Activated CD8-positive, alpha-beta memory T cell treated with anti-CD3 and anti-CD28 coated beads, Interleukin-2, amount 50 U/mL, for 48 hours (primary cell): ENCODE data around the gene SPATS2.

Experiments
- DNase-seq: peaks from one replicate; pipeline ENCODE4 v3.0.0-alpha.2; 2020

Gene SPATS2

GRCh38 chr12:49336645-49337584 is 30.3 kb upstream of the SPATS2 start, which contains the start of gene C1QL4:
C1QL4 (minus strand) TSS chr12:49337188; CDS start chr12:49336477, 711 bp downstream.
- DNase-seq = peak; percentile 96

GRCh38 chr12:49338830-49339463 is 28.3 kb upstream of the SPATS2 start:
- no peak for DNase-seq

- DNase-seq = no peak
These were observed 27.8 kb upstream of the SPATS2 start for GRCh38 chr12:49339464-49339861.

GRCh38 chr12:49340095-49340870 is 27.0 kb upstream of the SPATS2 start:
- no peak for DNase-seq

- DNase-seq = no peak
These were observed 26.1 kb upstream of the SPATS2 start for GRCh38 chr12:49340971-49341776.

- DNase-seq = no peak
These were observed 25.5 kb upstream of the SPATS2 start for GRCh38 chr12:49341777-49342065.

- DNase-seq = peak; percentile 96
These were observed 25.0 kb upstream of the SPATS2 start for GRCh38 chr12:49342066-49342913.

GRCh38 chr12:49342914-49343731 is 24.1 kb upstream of the SPATS2 start:
- DNase-seq = peak; percentile 68

- peak; percentile 50 for DNase-seq
These were observed 22.7 kb upstream of the SPATS2 start for GRCh38 chr12:49344486-49345050.

- DNase-seq = peak; percentile 67
These were observed 22.0 kb upstream of the SPATS2 start for GRCh38 chr12:49345051-49345824.

GRCh38 chr12:49345825-49346658 is 21.2 kb upstream of the SPATS2 start:
- DNase-seq = peak; percentile 54

- peak; percentile 76 for DNase-seq
These were observed 20.5 kb upstream of the SPATS2 start, which contains the start of gene DNAJC22 for GRCh38 chr12:49346659-49347310. DNAJC22 (plus strand) TSS chr12:49346888; CDS start chr12:49348873, 1,985 bp downstream.

GRCh38 chr12:49347311-49348193 is 19.7 kb upstream of the SPATS2 start:
- peak; percentile 96 for DNase-seq

GRCh38 chr12:49348781-49349180 is 18.5 kb upstream of the SPATS2 start:
- peak; percentile 48 for DNase-seq

GRCh38 chr12:49349266-49349665 is 18.0 kb upstream of the SPATS2 start:
- DNase-seq = no peak

- DNase-seq = peak; percentile 37
These were observed 14.9 kb upstream of the SPATS2 start for GRCh38 chr12:49352351-49352750.

GRCh38 chr12:49355913-49356312 is 11.3 kb upstream of the SPATS2 start:
- no peak for DNase-seq
